HPDE6-E6E7 (cell line): ENCODE data around the gene AGPAT2.

Experiments
- DNase-seq: peaks from one replicate; pipeline ENCODE4 v3.0.0; 2011; ENCODE audit warnings: missing footprints; ENCODE audit errors: extremely low spot score

AGPAT2 gene

DNA sequence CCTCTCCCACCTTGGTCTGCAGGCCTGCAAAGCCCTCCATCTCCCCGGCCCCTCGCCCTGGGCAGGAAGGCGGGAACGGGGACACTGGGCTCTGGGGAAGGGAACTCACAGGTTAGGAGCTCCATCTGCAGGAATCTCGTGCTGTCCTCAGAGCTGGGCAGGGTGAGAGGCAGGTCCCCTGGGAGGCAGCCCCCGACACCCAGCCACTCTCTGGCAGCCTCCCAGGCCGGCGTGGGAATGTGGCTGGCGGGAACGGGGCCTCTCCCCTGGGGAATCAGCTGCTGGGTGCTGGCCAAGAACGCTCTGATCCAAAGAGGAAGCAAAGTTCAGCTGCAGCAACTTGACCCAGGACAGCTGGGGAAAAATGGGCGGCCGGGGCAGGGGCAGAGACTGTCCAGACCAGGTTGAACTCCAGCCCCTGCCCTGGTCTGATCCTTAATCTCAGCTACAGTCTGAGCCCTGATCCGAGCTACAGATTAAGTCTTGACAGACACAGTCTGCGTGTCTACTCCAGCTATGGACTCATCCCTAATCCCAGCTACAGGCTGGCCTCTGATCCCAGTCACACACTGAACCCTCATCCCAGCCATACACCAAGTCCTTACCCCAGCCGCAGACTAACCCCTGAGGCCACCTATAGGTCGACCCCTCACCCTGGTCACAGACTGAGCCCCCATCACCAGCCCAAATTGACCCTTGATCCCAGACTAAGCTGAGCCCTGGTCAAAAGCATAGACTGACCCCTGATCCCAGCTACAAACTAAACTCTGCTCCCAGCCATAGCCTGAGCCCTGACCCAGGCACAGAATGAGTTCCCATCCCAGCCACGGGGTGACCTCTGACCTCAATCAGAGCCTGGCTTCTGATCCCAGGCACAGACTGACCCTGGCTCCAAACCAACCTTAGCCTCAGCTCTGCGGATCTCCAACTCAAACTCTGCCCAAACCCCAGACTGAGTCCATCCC is 61.9 kb downstream of the AGPAT2 start:
- DNase-seq: peak; percentile 67

DNA sequence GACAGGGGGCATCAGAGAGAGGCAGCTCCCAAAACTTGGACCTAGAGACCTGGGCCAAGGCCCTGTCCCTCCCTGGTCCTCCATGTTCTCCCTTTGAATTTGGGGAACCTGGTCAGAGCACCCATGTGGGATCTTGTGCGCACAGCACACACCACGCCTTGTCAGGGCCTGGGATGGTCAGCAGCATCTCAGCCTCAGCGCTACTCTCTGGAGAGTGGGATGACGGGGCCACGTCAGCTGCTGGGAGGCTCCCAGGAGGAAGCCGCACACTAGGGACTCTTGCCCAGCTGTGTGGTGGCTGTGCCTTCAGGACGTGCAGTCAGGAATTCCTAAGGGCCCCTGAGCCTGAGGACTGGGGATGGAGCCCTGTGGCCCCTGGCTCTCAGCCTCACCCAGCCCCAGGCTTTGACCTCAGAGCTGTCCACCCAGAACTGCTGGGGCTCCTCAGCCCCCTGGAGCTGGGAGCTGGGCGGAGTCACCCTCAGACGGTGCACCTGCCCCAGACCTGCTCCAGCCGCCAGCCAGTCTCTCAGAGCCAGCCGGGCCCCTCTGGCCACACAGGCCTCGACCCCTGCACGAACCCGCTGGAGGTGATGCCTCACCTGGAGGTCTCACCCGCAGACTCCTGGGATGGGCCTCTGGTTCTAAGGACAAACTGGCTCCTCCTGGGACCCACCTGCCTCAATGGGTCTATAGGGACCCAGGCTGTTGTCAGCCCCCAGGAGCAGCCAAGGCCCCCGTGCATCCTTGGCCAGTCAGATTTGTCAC is 62.9 kb downstream of the AGPAT2 start:
- peak; percentile 89 for DNase-seq

DNA sequence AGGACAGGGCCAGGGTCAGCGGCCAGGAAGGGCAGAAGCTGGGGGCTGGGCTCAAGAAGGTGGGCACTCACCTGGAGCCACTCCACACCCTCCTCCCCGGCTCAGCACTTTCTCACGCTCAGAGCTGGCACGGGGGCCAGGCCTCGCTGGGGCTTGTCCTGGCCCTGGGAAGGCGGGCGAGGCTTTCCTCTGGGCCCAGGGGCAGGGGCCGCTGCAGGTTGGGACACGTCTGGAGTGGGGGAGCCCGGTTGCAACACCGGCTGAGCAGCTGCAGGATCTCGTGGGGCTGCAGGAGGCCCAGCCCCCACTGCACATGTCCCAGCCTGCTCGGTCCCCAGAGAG is 63.4 kb downstream of the AGPAT2 start:
- peak; percentile 97 for DNase-seq
